ENCODE results near the gene SCN8A. TPM values are rescaled to one million over a fixed set of nuclear protein-coding genes. Genes with fewer than 3 reads are reported as not detected.
A peak's percentile ranks its signal among the peaks of the same experiment; 100 is the strongest.

Gene SCN8A
- total and polyA plus RNA-seq, 2 donors (not counting 3 experiments of a cell fraction or from before 2014, with no cell fraction given) = 9.4 to 20.4 TPM

GRCh38 chr12:51753980-51754675 lies 163.1 kb downstream of the SCN8A start:
- CTCF ChIA-PET = interaction anchor here (1.8 kb wide), 1 partner anchor 10 kb away, joined by 7 read pairs; no protein-coding TSS in a partner anchor
- dilution Hi-C loops (cut with MboI; ENCODE audit: extremely low pct_ligation_motif_present, low sequenced_read_pairs) (no loop called here), intact Hi-C loops (cut with micrococcal nuclease) (loop anchor here (1.0 to 5.0 kb wide), 3 partner anchors 10 to 162 kb away; partner anchors contain the start of gene SCN8A)
- H4K20me1 ChIP-seq (replicated peaks; ENCODE audit: control insufficient read depth, extremely low read depth, insufficient read depth, low read length) = no peaks in the 10 kb centered on the region
- no peaks in the 10 kb centered on the region for H3K9me1 ChIP-seq (replicated peaks; ENCODE audit: control insufficient read depth, extremely low read depth, insufficient read depth, low read length)
- TF ChIP-seq EZH2 (IDR thresholded peaks at IDR 0.05; ENCODE audit: borderline replicate concordance, low read depth, low read length, severe bottlenecking) (no peak), CTCF (IDR thresholded peaks at IDR 0.05; ENCODE audit: extremely low read depth in 1 of 2, insufficient read depth in 1 of 2, low read depth in 1 of 2, low read length in 2 of 2) (no peak), POLR2AphosphoS5 (IDR thresholded peaks at IDR 0.05; ENCODE audit: insufficient read depth, low read depth, low read length) (peak; percentile 40), FOS (IDR thresholded peaks at IDR 0.05; ENCODE audit: borderline replicate concordance, insufficient read depth, low read length) (no peak), JUN (IDR thresholded peaks at IDR 0.05; ENCODE audit: borderline replicate concordance, insufficient read depth, insufficient read length, low read depth) (peak; percentile 51), MYC (IDR thresholded peaks at IDR 0.05; ENCODE audit: low read depth, low read length) (no peak), GATA2 (IDR thresholded peaks at IDR 0.05; ENCODE audit: insufficient read depth, insufficient read length, low read depth, low read length) (peak; percentile 25), POLR2A (IDR thresholded peaks at IDR 0.05; ENCODE audit: low read depth, low read length) (peak; percentile 55), MAX (IDR thresholded peaks at IDR 0.05; ENCODE audit: insufficient read depth, insufficient read length) (no peak)
- H3K27me3 ChIP-seq (ENCODE audit: control insufficient read depth in 2 of 2, insufficient read depth in 2 of 2, low read length in 2 of 2) = no peaks in the 10 kb centered on the region
- no peak overlapping the region for H3K4me3 ChIP-seq (replicated peaks in 1 of 3; ENCODE audit: insufficient read depth in 1 of 3, low read depth in 1 of 3, low read length in 3 of 3)
- H3K4me1 ChIP-seq (ENCODE audit: control insufficient read depth, extremely low read depth, insufficient read depth, low read length) = peaks cover 27% of the 10 kb centered on the region
- H2AFZ ChIP-seq (ENCODE audit: low read depth, low read length) = no peak overlapping the region
- H3K9ac ChIP-seq (replicated peaks; ENCODE audit: extremely low read depth, insufficient read depth, low read length) = peak overlapping the region; percentile 45
- FAIRE-seq (peak; percentile 49), DNase-seq (ENCODE audit: low read depth, low spot score) (peak; percentile 91)
- BruUV-seq (replicated peaks) = no TSS peak
- H3K4me2 ChIP-seq (ENCODE audit: insufficient read depth, low read length) = peak overlapping the region; percentile 60
- H3K36me3 ChIP-seq (ENCODE audit: control insufficient read depth in 2 of 2, extremely low read depth in 1 of 2, insufficient read depth in 2 of 2, low read length in 2 of 2) = peaks cover 0 to 5% of the 10 kb centered on the region in 2 experiments
- H3K27ac ChIP-seq (ENCODE audit: insufficient read depth, low read depth, low read length) = peak overlapping the region; percentile 74
- no peaks in the 10 kb centered on the region for H3K79me2 ChIP-seq (ENCODE audit: control insufficient read depth, insufficient read depth, low read length)
- POLR2A ChIA-PET = interaction anchor here (1.3 kb wide), 1 partner anchor 10 kb away, joined by 4 read pairs; no protein-coding TSS in a partner anchor
- H3K9me3 ChIP-seq (replicated peaks; ENCODE audit: control insufficient read depth, insufficient read depth, low read length) = no peaks in the 10 kb centered on the region

Data from endothelial cell of umbilical vein (primary cell).